ENCODE measurements around the gene BLTP3B.

The BLTP3B gene

GRCh38 chr12:100159391-100160104 is 16.9 kb upstream of the BLTP3B start:
- DNase-seq = no peak

GRCh38 chr12:100158535-100158934 is 15.9 kb upstream of the BLTP3B start:
- DNase-seq = no peak

GRCh38 chr12:100157427-100157821 is 14.8 kb upstream of the BLTP3B start:
- DNase-seq = no peak

GRCh38 chr12:100156731-100157426 is 14.2 kb upstream of the BLTP3B start:
- no peak for DNase-seq

- DNase-seq = no peak
These were observed 12.0 kb upstream of the BLTP3B start for GRCh38 chr12:100154474-100155247.

GRCh38 chr12:100153131-100153530 is 10.5 kb upstream of the BLTP3B start:
- no peak for DNase-seq

- DNase-seq = no peak
These were observed 9.1 kb upstream of the BLTP3B start for GRCh38 chr12:100151769-100152168.

GRCh38 chr12:100146252-100146651 is 3.6 kb upstream of the BLTP3B start:
- DNase-seq = no peak

- DNase-seq = no peak
These were observed 3.0 kb upstream of the BLTP3B start for GRCh38 chr12:100145643-100146042.

GRCh38 chr12:100141998-100142850 is 450 bp downstream of the BLTP3B start:
- DNase-seq = no peak

- DNase-seq = no peak
These were observed 1.0 kb downstream of the BLTP3B start for GRCh38 chr12:100141666-100141997.

GRCh38 chr12:100138803-100139098 is 3.9 kb downstream of the BLTP3B start:
- no peak for DNase-seq

- DNase-seq = no peak
These were observed 4.4 kb downstream of the BLTP3B start for GRCh38 chr12:100138048-100138802.

- no peak for DNase-seq
These were observed 9.5 kb downstream of the BLTP3B start for GRCh38 chr12:100133200-100133599.

GRCh38 chr12:100128512-100128908 is 14.2 kb downstream of the BLTP3B start:
- no peak for DNase-seq

GRCh38 chr12:100127766-100128511 is 14.7 kb downstream of the BLTP3B start:
- no peak for DNase-seq

GRCh38 chr12:100123316-100124095 is 19.2 kb downstream of the BLTP3B start:
- no peak for DNase-seq

- DNase-seq = no peak
These were observed 22.3 kb downstream of the BLTP3B start for GRCh38 chr12:100120355-100120754.

GRCh38 chr12:100115291-100115690 is 27.4 kb downstream of the BLTP3B start:
- no peak for DNase-seq

- DNase-seq = no peak
These were observed 28.1 kb downstream of the BLTP3B start for GRCh38 chr12:100114574-100114973.

- DNase-seq = no peak
These were observed 32.4 kb downstream of the BLTP3B start for GRCh38 chr12:100110276-100110675.
